GM12872 (cell line): ENCODE measurements around the gene PLXNA3.

ENCODE experiments used
- CTCF ChIP-seq: IDR thresholded peaks from 3 replicates; pipeline ENCODE4 v1.5.1; 2011; ENCODE audit warnings: low read depth, mild to moderate bottlenecking, low read length, moderate library complexity; ENCODE audit not compliant: insufficient read depth

The PLXNA3 gene

GRCh38 chrX:154483325-154483724 is 25.2 kb downstream of the PLXNA3 start:
- no peak for TF ChIP-seq CTCF

- no peak for TF ChIP-seq CTCF
Observed at GRCh38 chrX:154484255-154485149, 26.4 kb downstream of the PLXNA3 start.

- no peak for TF ChIP-seq CTCF
Observed at GRCh38 chrX:154485150-154486051, 27.3 kb downstream of the PLXNA3 start.

- TF ChIP-seq CTCF, result no peak
Observed at GRCh38 chrX:154486052-154486395, 27.9 kb downstream of the PLXNA3 start.

- TF ChIP-seq CTCF, result no peak
Observed at GRCh38 chrX:154486396-154487207, 28.5 kb downstream of the PLXNA3 start, which contains the start of gene UBL4A. Gene UBL4A (minus strand): TSS chrX:154486615. CDS start chrX:154486584, 31 bp downstream.

GRCh38 chrX:154487518-154488290 is 29.6 kb downstream of the PLXNA3 start:
- no peak for TF ChIP-seq CTCF
